Heart right ventricle (tissue), 16 donors: ENCODE results near the gene CEACAM1. TPM values are rescaled to one million over a fixed set of nuclear protein-coding genes. Genes with fewer than 3 reads are reported as not detected.

ENCODE experiments used
- ATAC-seq, 8 donors: fragments of 200-7000 bp; cut with Tn5 transposase; one replicate each; pipeline ENCODE4 v1.9.1; 2020; ENCODE audit warnings: mild to moderate bottlenecking in 8 of 8, moderate library complexity in 8 of 8, moderate number of reproducible peaks in 1 of 8
- DNase-seq, 2 donors: peaks; one replicate each; pipeline ENCODE4 v3.0.0-alpha.2; 2020
- H3K27ac ChIP-seq, 10 donors: fragments of 200-600 bp; sonication (generic) in 2 of 10; one replicate each; pipeline versions ENCODE4 v1.5.0 to v1.8.0; 2020 to 2022; ENCODE audit warnings: mild to moderate bottlenecking in 3 of 10
- H3K27me3 ChIP-seq, 7 donors: fragments of 200-600 bp; one replicate each; pipeline ENCODE4 v1.8.0; 2021 to 2022; ENCODE audit warnings: mild to moderate bottlenecking in 2 of 7
- H3K36me3 ChIP-seq, 9 donors: fragments of 200-600 bp; sonication (generic) in 1 of 9; one replicate each; pipeline versions ENCODE4 v1.5.0 to v1.8.0; 2020 to 2022; ENCODE audit warnings: mild to moderate bottlenecking in 2 of 9
- H3K4me1 ChIP-seq, 9 donors: fragments of 200-600 bp; sonication (generic) in 1 of 9; one replicate each; pipeline versions ENCODE4 v1.5.0 to v1.8.0; 2020 to 2022; ENCODE audit warnings: mild to moderate bottlenecking in 4 of 9
- H3K4me3 ChIP-seq, 10 donors: fragments of 200-600 bp; sonication (generic) in 2 of 10; one replicate each; pipeline versions ENCODE4 v1.5.0 to v1.8.0; 2020 to 2022; ENCODE audit warnings: mild to moderate bottlenecking in 7 of 10, moderate library complexity in 2 of 10
- H3K9me3 ChIP-seq, 11 donors: fragments of 200-600 bp in 10 of 11; sonication (generic) in 2 of 11; one replicate each; pipeline versions ENCODE4 v1.5.0 to v1.8.0; 2013 to 2022; ENCODE audit warnings: mild to moderate bottlenecking in 2 of 11, control low read depth in 1 of 11, moderate library complexity in 1 of 11
- CTCF ChIP-seq, 9 donors: fragments of 200-600 bp; sonication (generic) in 2 of 9; IDR thresholded peaks; one replicate each; pipeline versions ENCODE4 v1.5.0 to v1.8.0; 2021 to 2022; ENCODE audit warnings: antibody characterized with exemption in 9 of 9, mild to moderate bottlenecking in 5 of 9, moderate library complexity in 1 of 9
- WGBS, 2 donors: extraction: QIAGEN DNeasy Blood & Tissue Kit; methylation state at CpG; one replicate each; pipeline ENCODE4 v1.1.7; 2013; ENCODE audit warnings: inconsistent platforms in 1 of 2; 5-methylcytosine and 5-hydroxymethylcytosine counted together
- intact Hi-C, 10 donors: fragments of 100-400 bp; cut with DNase I; formaldehyde crosslinking; loops; one replicate each; pipeline versions ENCODE4 v1.11.1 to v1.14.2; 2022
- polyA plus RNA-seq, 2 donors: library from polyadenylated mRNA; stranded (reverse); fragments of 200-250 nt; gene quantifications; one replicate each; pipeline ENCODE4 v1.2.3, GENCODE V29; 2013
- total RNA-seq, 10 donors: library from RNA; stranded (reverse); fragmentation: NEBNext Ultra II Directional in 3 of 10; extraction: Animal tissue kit (Norgen Biotek cat#: 25700) in 3 of 10; gene quantifications; one replicate each; pipeline versions ENCODE4 v1.2.1 to v1.2.4, GENCODE V29; 2021 to 2023
- donor health status: Arrhythmogenic right ventricular cardiomyopathy.
- donor health status: ischemic (EF 13 %, LVEDD 7.1; RV severe dilation, severe dysfunction).
- donor health status: healthy with polysubstance abuse.
- donor health status: DM: no; HTN: yes; CAD: no.
- donor health status: DM: no; HTN: no; CAD: no.
- donor health status: ischemic (EF 25% LVEDD 6.9; RV normal size, moderate dysfunction).
- donor health status: ischemic (EF 25% LVEDD 5.7; RV mildly dilated, moderate dysfunction).
- donor health status: healthy.
- donor health status: DM: yes; HTN: yes; CAD: no.
- donor health status: Ischemic cardiomyopathy.
- donor health status: ischemic (EF 35%, LVEDD 5.7; RV mildly dilated, moderate dysfunction).
- donor health status: nonischemic (EF 11% LVEDD 7.7; RV severe dilation, severe dysfunction).
- donor health status: DM: yes; HTN: yes; CAD: no.
- donor health status: PGD.
- donor health status: ischemic (EF 29% LVEDD 5.4; RV normal size, mild dysfunction).
- donor health status: nonischemic (EF 23%, LVEDD 6.1; RV moderate dilation, normal function).

CEACAM1 gene
- total and polyA plus RNA-seq, 12 donors, result 1.2 to 7.8 (median 2.4) TPM

DNA sequence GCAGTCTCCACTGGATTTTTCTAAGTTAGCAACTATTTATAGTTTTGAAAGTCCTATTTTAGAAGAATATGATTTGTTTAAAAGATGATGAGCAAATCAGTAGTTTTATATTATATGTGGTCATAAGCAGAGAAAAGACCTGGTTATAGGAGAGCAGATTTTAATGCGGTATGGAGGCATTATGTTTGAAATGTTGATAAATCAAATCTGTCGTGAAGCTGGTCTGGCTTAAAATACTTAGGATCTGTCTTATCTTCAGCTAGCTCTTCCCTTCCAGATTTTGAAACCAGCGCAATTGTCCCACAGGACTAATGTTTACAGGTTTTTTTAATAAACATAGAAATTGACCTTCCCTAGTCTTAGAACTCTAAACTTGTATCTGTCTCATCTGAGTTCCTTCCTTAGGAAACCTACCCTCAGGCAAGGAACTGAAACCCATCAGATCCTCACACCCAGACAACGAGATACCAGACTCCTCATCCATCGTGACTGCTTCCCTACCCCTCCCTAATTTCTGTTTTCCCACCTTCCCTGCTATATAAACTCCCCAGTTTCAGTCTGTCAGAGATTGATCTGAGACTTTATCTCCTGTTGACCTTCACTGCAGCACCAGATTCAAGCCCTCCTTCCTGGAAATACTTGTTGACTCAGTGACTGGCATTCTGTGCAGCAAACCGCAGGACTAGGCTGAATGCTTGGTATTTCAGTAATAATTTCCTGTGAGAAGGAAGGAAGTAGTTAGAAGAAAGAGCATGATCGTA lies 47.8 kb downstream of the CEACAM1 start:
- Histone ChIP-seq H3K4me1 (peaks cover 0 to 20% (median 6%) of the 10 kb centered on the region in 9 donors), H3K27me3 (no peaks in the 10 kb centered on the region), H3K9me3 (no peaks in the 10 kb centered on the region), H3K27ac (peak overlapping the region in 2 of 10 donors; percentile 26 to 72), H3K36me3 (no peaks in the 10 kb centered on the region), H3K4me3 (no peak overlapping the region)
- no peak for TF ChIP-seq CTCF (IDR thresholded peaks at IDR 0.05)
- intact Hi-C loops, result no loop called here
- WGBS, 2 donors, result 36 to 45% methylated on average over 7 of the region's 7 CpGs
- DNase-seq (no peak), ATAC-seq (peak in 2 of 8 donors; percentile 16 to 51)

DNA sequence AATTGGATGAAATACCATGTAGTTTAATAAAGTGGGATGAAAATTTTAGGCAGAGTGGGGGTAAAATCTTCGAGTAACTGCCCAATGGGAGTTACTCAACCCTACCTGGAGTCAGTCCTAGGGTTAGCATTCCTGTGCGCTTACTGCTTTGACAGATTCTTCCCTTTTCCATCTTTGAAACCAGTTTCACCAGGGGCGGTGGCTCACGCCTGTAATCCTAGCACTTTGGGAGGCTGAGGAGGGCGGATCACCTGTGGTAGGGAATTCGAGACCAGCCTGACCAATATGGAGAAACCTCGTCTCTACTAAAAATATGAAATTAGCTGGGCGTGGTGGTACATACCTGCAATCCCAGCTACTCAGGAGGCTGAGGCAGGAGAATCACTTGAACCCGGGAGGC lies 48.5 kb downstream of the CEACAM1 start:
- no peak for ATAC-seq
- Histone ChIP-seq H3K36me3 (no peaks in the 10 kb centered on the region), H3K4me1 (peaks cover 0 to 20% (median 6%) of the 10 kb centered on the region in 9 donors), H3K27me3 (no peaks in the 10 kb centered on the region), H3K9me3 (no peaks in the 10 kb centered on the region), H3K27ac (no peak overlapping the region), H3K4me3 (no peak overlapping the region)
- intact Hi-C loops, result no loop called here
- no peak for DNase-seq
- TF ChIP-seq CTCF (IDR thresholded peaks at IDR 0.05), result no peak
- WGBS, 2 donors, result 97% methylated on average over 9 of the region's 9 CpGs

DNA sequence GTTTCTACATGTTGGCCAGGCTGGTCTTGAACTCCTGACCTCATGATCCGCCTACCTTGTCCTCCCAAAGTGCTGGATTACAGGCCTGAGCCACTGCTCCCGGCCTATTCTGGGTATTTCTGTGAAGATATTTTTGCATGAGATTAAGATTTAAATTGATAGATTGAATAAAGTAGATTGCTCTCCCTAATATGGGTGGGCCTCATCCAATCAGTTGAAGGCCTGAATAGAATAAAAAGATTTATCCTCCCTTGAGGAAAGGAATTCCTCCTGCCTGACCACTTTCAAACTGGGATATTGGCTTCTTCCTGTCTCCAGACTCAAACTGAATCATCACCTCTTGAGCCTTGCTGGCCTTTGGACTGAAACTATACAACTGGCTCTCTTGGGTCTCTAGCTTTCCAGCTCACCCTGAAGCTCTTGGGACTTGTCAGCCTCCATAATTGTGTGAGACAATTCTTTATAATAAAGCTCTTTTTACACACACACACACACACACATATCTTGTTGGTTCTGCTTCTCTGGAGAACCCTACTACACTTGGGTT lies 49.4 kb downstream of the CEACAM1 start:
- no peak overlapping the region for H3K4me3 ChIP-seq
- peaks cover 0 to 4% (median 0%) of the 10 kb centered on the region in 7 donors for H3K27me3 ChIP-seq
- ATAC-seq, result no peak
- peaks cover 0 to 20% (median 6%) of the 10 kb centered on the region in 9 donors for H3K4me1 ChIP-seq
- H3K9me3 ChIP-seq, result no peaks in the 10 kb centered on the region
- no peak overlapping the region for H3K27ac ChIP-seq
- DNase-seq, result no peak
- no peaks in the 10 kb centered on the region for H3K36me3 ChIP-seq
- TF ChIP-seq CTCF (IDR thresholded peaks at IDR 0.05), result no peak
- intact Hi-C loops, result no loop called here
- 97 to 99% methylated on average over 2 of the region's 2 CpGs for WGBS, 2 donors

DNA sequence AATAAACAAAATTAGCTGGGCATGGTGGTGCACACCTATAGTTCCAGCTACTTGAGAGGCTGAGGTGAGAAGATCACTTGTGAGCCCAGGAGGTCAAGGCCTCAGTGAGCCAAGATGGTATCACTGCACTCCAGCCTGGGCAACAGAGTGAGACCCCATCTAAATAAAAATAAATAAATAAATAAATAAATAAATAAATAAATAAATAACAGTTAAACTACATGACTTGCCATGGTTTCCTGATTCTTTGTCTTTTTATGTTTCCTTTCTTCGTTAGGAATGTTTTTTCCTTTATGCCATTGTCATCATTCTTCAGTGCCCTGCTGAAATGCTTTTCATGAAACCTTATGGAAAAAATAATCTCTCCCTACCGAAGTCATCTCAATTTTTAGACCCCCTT lies 50.3 kb downstream of the CEACAM1 start:
- ATAC-seq (no peak), DNase-seq (no peak)
- H3K27me3 ChIP-seq, result peaks cover 0 to 7% (median 0%) of the 10 kb centered on the region in 7 donors
- TF ChIP-seq CTCF (IDR thresholded peaks at IDR 0.05), result no peak
- H3K27ac ChIP-seq, result no peak overlapping the region
- intact Hi-C loops, result no loop called here
- 94 to 95% methylated on average over 2 of the region's 2 CpGs for WGBS, 2 donors
- no peaks in the 10 kb centered on the region for H3K9me3 ChIP-seq
- peaks cover 0 to 20% (median 6%) of the 10 kb centered on the region in 9 donors for H3K4me1 ChIP-seq
- no peaks in the 10 kb centered on the region for H3K36me3 ChIP-seq
- H3K4me3 ChIP-seq, result no peak overlapping the region
